Common myeloid progenitor, CD34-positive (primary cell): ENCODE results near the gene NFAT5. TPM values are rescaled to one million over a fixed set of nuclear protein-coding genes. Genes with fewer than 3 reads are reported as not detected.
"Not testable (repeated sequence)": the region's sequence is repeated elsewhere in the genome, so short reads cannot be mapped to it uniquely, and the experiment has no call there.

Source experiments
- CTCF ChIA-PET: fragments of 350-600 bp; sonication (Branson Sonifier 250); formaldehyde crosslinking; loops from one replicate; lab custom pipeline; 2021; ENCODE audit warnings: antibody characterized with exemption; lab: Charles Lee
- POLR2A ChIA-PET: fragments of 350-600 bp; sonication (Branson Sonifier 250); formaldehyde crosslinking; loops from one replicate; lab custom pipeline; 2021; ENCODE audit warnings: antibody characterized with exemption; lab: Charles Lee
- DNase-seq, 3 donors: peaks; one replicate each; pipeline versions ENCODE4 v3.0.0 to v3.0.0-alpha.2; 2013
- H3K27ac ChIP-seq, 2 experiments: 1 replicate in 1 of 2; 2 replicates in 1 of 2; pipeline ENCODE4 v1.7.0; 2013; ENCODE audit warnings: inconsistent platforms in 2 of 2, low read length in 2 of 2, mild to moderate bottlenecking in 2 of 2, low read depth in 1 of 2, moderate library complexity in 1 of 2; ENCODE audit not compliant: severe bottlenecking in 2 of 2, insufficient read depth in 1 of 2, poor library complexity in 1 of 2
- H3K27me3 ChIP-seq, 5 experiments: replicated peaks in 2 of 5; 1 replicate in 3 of 5; 2 replicates in 2 of 5; pipeline versions ENCODE4 v1.6.1 to v1.7.0; 2013; ENCODE audit warnings: low read length in 4 of 5, mild to moderate bottlenecking in 2 of 5, moderate library complexity in 2 of 5, inconsistent platforms in 1 of 5; ENCODE audit not compliant: insufficient read depth in 5 of 5, control insufficient read depth in 4 of 5
- H3K36me3 ChIP-seq, 4 experiments: 1 replicate in 2 of 4; 2 replicates in 2 of 4; pipeline versions ENCODE4 v1.6.1 to v1.7.0; 2013; ENCODE audit warnings: low read length in 3 of 4, control low read depth in 1 of 4, mild to moderate bottlenecking in 1 of 4; ENCODE audit not compliant: control insufficient read depth in 4 of 4, insufficient read depth in 4 of 4
- H3K4me1 ChIP-seq, 4 experiments: 1 replicate in 3 of 4; 2 replicates in 1 of 4; pipeline versions ENCODE4 v1.6.1 to v1.7.1; 2013; ENCODE audit warnings: low read length in 3 of 4, mild to moderate bottlenecking in 3 of 4, control low read depth in 1 of 4, inconsistent platforms in 1 of 4, moderate library complexity in 1 of 4; ENCODE audit not compliant: control insufficient read depth in 4 of 4, insufficient read depth in 4 of 4; ENCODE audit errors: control extremely low read depth in 1 of 4
- H3K4me3 ChIP-seq, 7 experiments: 1 replicate in 4 of 7; 2 replicates in 3 of 7; pipeline versions ENCODE4 v1.5.1 to v1.7.0; 2013; ENCODE audit warnings: mild to moderate bottlenecking in 7 of 7, low read length in 6 of 7, moderate library complexity in 6 of 7, inconsistent platforms in 2 of 7, low read depth in 2 of 7, control low read depth in 1 of 7; ENCODE audit not compliant: insufficient read depth in 4 of 7, control insufficient read depth in 1 of 7; ENCODE audit errors: extremely low read depth in 1 of 7
- H3K9me3 ChIP-seq, 5 experiments: 1 replicate in 4 of 5; 2 replicates in 1 of 5; pipeline versions ENCODE4 v1.6.1 to v1.7.1; 2013; ENCODE audit warnings: low read length in 4 of 5, mild to moderate bottlenecking in 2 of 5, inconsistent platforms in 1 of 5, low read depth in 1 of 5, moderate library complexity in 1 of 5; ENCODE audit not compliant: control insufficient read depth in 4 of 5, insufficient read depth in 2 of 5; ENCODE audit errors: control extremely low read depth in 1 of 5
- WGBS: methylation state at CpG from one replicate; pipeline ENCODE4 v1.1.5; 2013; ENCODE audit not compliant: insufficient coverage; 5-methylcytosine and 5-hydroxymethylcytosine counted together
- polyA plus RNA-seq: library from polyadenylated mRNA; unstranded; fragments of 120-200 nt; gene quantifications from one replicate; pipeline ENCODE4 v1.2.1, GENCODE V29; 2013

Gene NFAT5, protein sequence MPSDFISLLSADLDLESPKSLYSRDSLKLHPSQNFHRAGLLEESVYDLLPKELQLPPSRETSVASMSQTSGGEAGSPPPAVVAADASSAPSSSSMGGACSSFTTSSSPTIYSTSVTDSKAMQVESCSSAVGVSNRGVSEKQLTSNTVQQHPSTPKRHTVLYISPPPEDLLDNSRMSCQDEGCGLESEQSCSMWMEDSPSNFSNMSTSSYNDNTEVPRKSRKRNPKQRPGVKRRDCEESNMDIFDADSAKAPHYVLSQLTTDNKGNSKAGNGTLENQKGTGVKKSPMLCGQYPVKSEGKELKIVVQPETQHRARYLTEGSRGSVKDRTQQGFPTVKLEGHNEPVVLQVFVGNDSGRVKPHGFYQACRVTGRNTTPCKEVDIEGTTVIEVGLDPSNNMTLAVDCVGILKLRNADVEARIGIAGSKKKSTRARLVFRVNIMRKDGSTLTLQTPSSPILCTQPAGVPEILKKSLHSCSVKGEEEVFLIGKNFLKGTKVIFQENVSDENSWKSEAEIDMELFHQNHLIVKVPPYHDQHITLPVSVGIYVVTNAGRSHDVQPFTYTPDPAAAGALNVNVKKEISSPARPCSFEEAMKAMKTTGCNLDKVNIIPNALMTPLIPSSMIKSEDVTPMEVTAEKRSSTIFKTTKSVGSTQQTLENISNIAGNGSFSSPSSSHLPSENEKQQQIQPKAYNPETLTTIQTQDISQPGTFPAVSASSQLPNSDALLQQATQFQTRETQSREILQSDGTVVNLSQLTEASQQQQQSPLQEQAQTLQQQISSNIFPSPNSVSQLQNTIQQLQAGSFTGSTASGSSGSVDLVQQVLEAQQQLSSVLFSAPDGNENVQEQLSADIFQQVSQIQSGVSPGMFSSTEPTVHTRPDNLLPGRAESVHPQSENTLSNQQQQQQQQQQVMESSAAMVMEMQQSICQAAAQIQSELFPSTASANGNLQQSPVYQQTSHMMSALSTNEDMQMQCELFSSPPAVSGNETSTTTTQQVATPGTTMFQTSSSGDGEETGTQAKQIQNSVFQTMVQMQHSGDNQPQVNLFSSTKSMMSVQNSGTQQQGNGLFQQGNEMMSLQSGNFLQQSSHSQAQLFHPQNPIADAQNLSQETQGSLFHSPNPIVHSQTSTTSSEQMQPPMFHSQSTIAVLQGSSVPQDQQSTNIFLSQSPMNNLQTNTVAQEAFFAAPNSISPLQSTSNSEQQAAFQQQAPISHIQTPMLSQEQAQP (N-terminal part only)
- 20.1 TPM for polyA plus RNA-seq

DNA sequence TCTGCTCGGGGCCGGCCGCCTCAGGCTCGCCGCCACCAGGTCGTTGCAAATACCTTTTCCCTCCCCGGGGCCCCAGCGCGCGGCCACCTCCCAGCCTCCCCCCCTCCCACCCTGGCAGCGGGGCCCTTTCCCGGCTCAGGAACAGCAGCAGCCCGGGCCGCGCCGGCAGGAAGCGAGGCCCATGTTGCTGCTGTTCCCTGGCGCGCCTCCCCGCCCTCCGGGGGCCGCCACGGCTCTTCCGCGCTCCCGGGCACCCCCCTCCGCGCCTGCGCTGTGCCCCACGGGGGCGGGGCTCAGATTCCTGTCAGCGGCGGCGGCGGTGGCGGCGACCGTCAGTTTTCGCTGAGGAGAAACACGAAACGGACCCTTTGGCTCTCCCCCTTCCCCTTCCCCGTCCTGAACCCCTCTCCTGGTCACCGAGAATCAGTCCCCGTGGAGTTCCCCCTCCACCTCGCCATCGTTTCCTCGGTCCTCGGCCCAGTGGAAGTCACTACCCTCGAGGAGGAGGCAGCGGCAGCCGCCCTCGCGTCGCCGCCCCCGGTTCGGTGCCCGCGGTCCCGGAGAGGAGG lies at the start of gene NFAT5:
Gene NFAT5 (plus strand): TSS at position 296 of the 569 bp plus-strand sequence. CDS start 336 bp downstream, outside the sequence.
- H3K27me3 ChIP-seq = no peaks in the 10 kb centered on the region
- peaks cover 17 to 48% (median 34%) of the 10 kb centered on the region in 4 experiments for H3K4me1 ChIP-seq
- peak within 1 kb of the TSS; percentile 92 to 96 for H3K27ac ChIP-seq
- peaks cover 0 to 3% (median 0%) of the 10 kb centered on the region in 4 experiments for H3K36me3 ChIP-seq
- peak within 1 kb of the TSS; percentile 86 to 99 (median 88) for H3K4me3 ChIP-seq
- peak; percentile 88 to 91 (median 89) for DNase-seq
- ChIA-PET POLR2A (no interaction called here), CTCF (interaction anchor here (0.9 to 2.2 kb wide), 2 partner anchors 10 to 127 kb away, joined by 4 to 11 read pairs; no protein-coding TSS in a partner anchor)
- H3K9me3 ChIP-seq = no peaks in the 10 kb centered on the region
- 0% methylated on average over 29 of the region's 60 CpGs for WGBS

DNA sequence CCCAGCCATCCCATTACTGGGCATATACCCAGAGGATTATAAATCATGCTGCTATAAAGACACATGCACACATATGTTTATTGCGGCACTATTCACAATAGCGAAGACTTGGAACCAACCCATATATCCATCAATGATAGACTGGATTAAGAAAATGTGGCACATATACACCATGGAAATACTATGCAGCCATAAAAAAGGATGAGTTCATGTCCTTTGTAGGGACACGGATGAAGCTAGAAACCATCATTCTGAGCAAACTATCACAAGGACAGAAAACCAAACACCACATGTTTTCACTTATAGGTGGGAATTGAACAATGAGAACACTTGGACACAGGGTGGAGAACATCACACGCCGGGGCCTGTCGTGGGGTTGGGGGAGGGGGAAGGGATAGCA lies 47.9 kb upstream of the NFAT5 start:
- H3K9me3 ChIP-seq, H3K4me3 ChIP-seq, H3K36me3 ChIP-seq, DNase-seq, H3K27ac ChIP-seq, POLR2A ChIA-PET, H3K27me3 ChIP-seq, CTCF ChIA-PET: not testable (repeated sequence)
- no CpG with 5 or more reads among the region's 6 CpGs for WGBS
- peaks cover 0 to 13% (median 4%) of the 10 kb centered on the region in 4 experiments for H3K4me1 ChIP-seq

DNA sequence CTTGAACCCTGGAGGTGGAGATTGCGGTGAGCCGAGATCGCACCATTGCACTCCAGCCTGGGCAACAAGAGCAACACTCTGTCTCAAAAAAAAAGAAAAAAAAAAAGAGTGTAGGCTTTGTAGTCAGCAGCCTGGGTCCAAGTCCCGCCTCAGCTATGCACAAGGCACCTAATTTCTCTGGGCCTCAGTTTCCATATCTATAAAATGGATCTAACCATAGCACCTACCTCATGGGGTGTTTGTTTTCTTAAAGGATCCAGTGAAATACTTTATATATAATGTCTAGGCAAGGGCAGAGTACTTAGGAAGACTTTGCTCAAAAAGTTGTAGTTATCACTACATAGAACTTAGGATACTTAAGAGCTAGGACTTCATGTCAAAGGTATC lies 45.4 kb upstream of the NFAT5 start:
- 100% methylated on average over 3 of the region's 4 CpGs for WGBS
- CTCF ChIA-PET = interaction anchor here (1.5 kb wide), 1 partner anchor 37 kb away, joined by 3 read pairs; no protein-coding TSS in a partner anchor
- POLR2A ChIA-PET = no interaction called here
- Histone ChIP-seq H3K4me3 (no peak overlapping the region), H3K36me3 (no peaks in the 10 kb centered on the region), H3K4me1 (peaks cover 0 to 13% (median 4%) of the 10 kb centered on the region in 4 experiments), H3K27ac (no peak overlapping the region), H3K27me3 (no peaks in the 10 kb centered on the region), H3K9me3 (no peaks in the 10 kb centered on the region)
- DNase-seq = no peak

DNA sequence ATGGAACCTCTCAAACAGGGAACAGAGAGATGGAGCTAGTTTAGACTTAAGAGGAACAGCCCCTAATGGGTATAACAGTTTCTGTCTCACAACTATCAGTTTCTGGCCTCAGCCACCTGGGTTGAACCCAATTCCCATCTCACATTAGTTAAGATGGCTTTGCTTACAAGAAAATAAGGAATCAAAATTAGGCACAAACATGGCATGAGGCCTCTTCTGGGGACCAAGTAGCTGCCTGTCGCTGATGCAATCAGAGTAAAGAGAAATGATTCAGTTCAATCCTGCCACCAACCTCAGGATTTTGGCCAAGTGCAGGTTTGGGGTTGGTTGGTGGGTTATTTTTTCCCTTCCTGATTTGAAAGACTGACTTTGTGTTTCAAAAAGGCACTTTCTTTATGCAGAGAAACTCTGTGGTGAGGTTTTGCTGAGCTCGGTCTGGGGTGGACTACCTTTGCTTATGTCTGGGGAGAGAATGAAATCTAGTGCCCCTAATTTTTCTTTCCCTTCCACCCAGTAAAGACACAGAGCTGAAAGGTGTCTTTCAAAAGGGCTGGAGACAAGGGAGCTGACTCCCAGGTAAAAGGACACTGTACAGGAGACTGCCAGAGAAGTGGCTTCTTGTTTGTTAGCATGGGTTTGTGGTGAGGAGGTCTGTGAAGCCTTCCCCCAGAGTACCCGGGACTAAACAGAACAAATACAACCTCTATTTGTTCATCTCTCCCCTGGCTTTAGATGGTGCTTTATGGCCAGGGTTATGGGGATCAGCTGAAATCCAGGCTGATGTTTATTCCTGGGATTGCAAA lies 44.8 kb upstream of the NFAT5 start:
- Histone ChIP-seq H3K36me3 (no peaks in the 10 kb centered on the region), H3K27ac (no peak overlapping the region), H3K27me3 (no peaks in the 10 kb centered on the region), H3K4me3 (no peak overlapping the region), H3K9me3 (no peaks in the 10 kb centered on the region), H3K4me1 (peaks cover 0 to 13% (median 4%) of the 10 kb centered on the region in 4 experiments)
- ChIA-PET POLR2A (no interaction called here), CTCF (no interaction called here)
- DNase-seq = peak in 2 of 3 donors; percentile 39 to 47
- no CpG with 5 or more reads among the region's 3 CpGs for WGBS

DNA sequence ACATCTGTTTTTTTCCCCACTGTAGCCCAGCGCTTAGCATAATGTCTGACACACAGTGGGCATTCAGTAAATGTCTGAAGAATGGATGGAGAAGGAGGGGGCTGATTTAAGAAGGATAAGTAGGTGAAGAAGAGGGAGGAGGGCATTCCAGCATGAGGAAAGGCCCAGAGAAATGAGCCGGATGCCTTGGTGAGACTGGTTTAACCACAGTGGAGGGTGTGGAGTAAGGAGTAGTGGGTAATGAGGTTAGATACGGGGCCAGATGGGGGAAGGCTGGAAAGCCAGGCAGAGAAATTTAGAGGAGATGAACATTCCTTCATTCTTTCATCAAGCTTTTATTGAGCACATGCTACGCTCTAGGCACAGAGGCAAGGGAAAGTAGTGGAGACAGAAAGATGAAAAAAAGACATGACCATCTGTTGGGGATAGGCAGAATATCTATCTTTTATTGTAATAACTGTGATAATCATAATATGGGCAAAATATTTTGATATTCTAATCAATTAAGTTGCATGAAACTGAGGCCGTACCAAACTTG lies 43.7 kb upstream of the NFAT5 start:
- peaks cover 0 to 13% (median 4%) of the 10 kb centered on the region in 4 experiments for H3K4me1 ChIP-seq
- H3K27me3 ChIP-seq = no peaks in the 10 kb centered on the region
- no peaks in the 10 kb centered on the region for H3K36me3 ChIP-seq
- ChIA-PET POLR2A (no interaction called here), CTCF (interaction anchor here (0.9 kb wide), 1 partner anchor 37 kb away, joined by 3 read pairs; no protein-coding TSS in a partner anchor)
- H3K4me3 ChIP-seq = no peak overlapping the region
- H3K9me3 ChIP-seq = no peaks in the 10 kb centered on the region
- 92% methylated on average over 4 of the region's 5 CpGs for WGBS
- H3K27ac ChIP-seq = no peak overlapping the region
- no peak for DNase-seq
